Inflammatory macrophage (primary cell): ENCODE data around the gene STAC2.
"Not testable (repeated sequence)": the region's sequence is repeated elsewhere in the genome, so short reads cannot be mapped to it uniquely, and the experiment has no call there.

ENCODE experiments used
- DNase-seq, 2 donors: peaks; one replicate each; pipeline ENCODE4 v3.0.0-alpha.2; 2020 to 2022
- total RNA-seq, 18 experiments: gene quantifications; one replicate each; lab custom pipeline; 2026; ENCODE audit warnings: mixed read lengths in 6 of 18, inconsistent platforms in 2 of 18; lab: John Stamatoyannopoulos, UW

Gene STAC2, protein sequence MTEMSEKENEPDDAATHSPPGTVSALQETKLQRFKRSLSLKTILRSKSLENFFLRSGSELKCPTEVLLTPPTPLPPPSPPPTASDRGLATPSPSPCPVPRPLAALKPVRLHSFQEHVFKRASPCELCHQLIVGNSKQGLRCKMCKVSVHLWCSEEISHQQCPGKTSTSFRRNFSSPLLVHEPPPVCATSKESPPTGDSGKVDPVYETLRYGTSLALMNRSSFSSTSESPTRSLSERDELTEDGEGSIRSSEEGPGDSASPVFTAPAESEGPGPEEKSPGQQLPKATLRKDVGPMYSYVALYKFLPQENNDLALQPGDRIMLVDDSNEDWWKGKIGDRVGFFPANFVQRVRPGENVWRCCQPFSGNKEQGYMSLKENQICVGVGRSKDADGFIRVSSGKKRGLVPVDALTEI
- 0 to 0.47 (median 0.13) reads per million in 18 experiments for total RNA-seq

DNA sequence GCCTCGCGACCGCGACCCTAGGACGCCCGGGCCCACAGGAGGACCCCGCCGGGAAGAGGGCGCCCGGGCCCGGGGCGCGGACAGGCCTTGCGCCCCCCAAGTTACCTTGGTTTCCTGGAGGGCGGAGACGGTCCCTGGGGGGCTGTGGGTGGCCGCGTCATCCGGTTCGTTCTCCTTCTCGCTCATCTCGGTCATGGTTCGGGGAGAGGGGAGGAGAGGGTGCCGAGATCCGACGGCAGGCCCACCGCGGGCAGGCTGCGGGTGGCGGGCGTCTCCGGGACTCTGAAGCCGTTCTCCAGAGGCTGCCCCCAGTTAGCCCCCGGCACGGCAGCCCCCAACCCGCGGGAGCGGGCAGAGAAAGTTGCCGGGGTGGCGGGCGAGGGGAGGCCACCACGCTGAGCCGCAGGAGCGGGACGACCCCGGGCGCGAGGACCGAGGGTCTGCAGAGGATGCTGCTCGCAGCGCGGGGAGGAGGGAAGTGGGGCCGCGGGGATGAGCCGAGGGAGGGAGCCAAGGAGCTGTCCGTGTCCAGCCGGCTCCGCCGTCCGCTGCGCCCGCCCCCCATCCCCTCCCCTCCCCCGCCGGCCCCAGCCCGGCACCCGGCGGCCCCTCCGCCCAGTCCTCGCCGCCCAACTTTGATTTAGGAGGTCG, at the start of gene STAC2:
Gene STAC2, minus strand, starts transcription at position 638 of the 651 bp plus-strand sequence. Its CDS starts 443 bp downstream, at position 195.
- DNase-seq = no peak

DNA sequence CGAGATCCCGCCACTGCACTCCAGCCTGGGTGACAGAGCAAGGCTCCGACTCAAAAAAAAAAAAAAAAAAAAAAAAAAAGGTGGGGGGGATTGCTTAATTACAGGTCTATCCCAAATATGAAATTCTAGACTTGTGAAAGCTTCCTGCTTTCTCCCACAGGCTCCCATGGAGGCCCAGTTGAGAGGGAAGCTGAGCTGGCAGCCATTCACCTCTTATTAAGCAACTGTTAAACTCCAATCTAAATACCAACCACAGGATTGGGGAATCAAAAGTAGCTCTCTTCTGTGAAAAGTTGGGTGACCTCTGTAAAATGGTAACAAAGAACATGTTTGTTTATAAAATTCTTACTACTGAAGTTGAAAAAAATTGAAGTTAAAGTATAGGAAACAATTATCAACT, 45.8 kb upstream of the STAC2 start:
- peak; percentile 16 to 35 for DNase-seq

DNA sequence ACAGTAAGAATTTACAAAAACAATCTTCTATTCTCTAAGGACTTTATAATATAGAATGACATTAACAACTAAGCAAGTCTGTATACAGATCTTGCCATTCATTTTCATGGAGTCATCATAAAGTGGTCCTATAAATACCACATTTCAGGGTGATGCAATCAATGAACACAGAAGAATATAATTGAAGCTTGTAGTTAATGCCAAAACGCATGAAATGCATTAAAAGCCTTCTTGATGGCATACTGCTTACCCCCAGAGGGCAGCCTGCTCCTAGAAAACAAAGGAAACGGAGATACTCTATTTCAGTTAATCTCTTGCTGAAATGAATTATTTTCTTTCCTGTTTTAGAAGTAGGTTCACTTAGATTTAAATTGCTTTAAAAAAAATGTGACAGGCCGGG, 45.2 kb upstream of the STAC2 start:
- DNase-seq = peak; percentile 61

DNA sequence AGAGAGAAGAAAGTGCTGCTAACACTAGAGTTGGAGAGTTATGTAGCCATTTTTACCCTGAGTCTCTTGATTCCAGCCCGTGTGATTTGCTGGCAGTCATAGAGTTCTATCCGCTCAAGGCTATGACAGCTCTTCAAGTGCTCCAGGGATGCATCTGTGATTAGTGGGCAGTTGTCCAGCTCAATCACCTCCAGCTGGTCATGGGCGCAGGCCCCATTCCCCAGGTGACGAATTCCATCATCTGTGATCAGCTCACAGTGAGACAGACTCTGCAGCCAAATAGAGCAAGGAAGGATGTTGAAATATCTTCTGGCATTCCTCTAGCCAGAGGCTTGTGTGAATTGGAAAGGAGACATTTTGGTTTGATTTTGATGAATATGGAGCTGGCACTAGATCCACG, 38.4 kb upstream of the STAC2 start:
- DNase-seq = no peak

DNA sequence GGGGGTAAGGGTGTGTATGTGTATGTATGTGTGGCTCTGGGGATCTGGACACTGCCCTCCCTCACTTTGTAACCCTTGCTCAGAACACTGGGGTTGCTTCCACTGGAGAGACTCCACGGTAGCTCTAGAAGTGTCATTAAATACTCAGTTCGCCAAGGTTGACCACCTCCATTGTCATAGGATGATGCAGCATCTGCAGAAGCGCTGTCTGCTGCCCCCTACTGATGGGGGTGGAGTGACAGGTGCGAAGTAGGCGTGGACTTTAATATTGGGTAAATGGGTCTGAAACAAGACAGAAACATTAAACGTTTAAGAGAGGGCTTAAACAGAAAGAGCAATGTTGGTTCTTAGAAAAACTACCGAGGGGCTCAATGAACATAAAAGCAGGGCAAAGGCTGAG, 35.5 kb upstream of the STAC2 start:
- no peak for DNase-seq

DNA sequence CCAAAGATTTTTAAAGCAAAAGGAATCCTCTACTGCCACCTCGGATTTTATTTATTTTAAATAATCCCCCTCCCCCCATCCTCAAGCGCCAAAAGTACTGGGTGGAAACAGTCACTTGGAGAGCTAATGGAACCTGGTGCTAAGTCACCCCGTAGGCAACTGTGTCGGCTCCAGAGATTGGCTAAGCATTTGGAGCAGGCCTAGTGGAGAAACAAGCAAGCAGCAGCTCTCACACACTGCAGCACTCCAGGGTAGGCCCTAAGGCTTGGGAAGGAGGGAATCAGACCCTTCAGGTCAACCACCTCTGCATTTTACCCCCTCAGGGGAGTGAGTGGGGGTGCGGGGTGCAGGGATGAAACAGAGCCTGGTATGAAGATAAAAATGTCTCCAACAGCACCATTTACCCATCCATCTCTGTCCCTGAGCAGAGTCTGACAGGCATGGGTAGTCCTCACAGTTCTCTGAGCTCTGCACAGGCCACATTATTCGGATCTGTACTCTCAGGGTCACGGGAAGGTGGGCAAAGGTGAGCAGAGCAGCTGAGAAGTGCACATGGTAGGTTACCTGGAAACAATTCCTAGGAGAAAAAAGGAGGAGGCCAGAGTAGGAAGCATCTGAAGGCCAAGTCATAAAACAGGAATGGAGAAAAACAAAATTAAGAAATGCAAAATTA, 27.2 kb upstream of the STAC2 start:
- DNase-seq = no peak

DNA sequence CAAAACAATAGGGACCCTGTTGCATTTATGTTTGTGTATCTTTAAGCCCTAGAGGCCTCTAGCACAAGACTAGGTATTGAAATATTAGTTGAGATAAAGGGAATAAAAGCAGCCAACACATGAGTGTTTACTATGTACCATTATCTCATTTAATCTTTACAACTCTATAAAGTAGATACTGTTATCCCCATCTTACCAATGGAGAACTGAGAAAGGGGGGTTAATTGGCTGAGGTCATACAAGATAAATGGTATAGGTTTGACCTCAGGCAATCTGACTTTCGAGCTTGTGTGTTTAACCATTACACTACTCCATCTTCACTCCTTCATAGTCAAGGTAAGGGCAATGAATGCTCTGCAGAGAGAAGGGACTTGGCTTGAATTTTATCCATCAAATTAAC, 26.3 kb upstream of the STAC2 start:
- no peak for DNase-seq

DNA sequence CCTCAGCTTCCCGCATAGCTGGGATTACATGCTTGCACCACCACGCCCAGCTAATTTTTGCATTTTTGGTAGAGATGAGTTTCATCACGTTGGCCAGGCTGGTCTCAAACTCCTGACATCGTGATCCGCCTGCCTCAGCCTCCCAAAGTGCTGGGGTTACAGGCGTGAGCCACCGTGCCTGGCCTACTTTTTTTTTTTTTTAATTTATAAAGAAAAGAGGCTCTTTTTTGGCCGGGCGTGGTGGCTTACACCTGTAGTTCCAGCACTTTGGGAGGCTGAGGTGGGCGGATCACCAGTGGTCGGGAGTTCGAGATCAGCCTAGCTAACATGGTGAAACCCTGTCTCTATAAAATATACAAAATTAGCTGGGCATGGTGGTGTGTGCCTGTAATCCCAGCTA, 24.3 kb upstream of the STAC2 start:
- not testable (repeated sequence) for DNase-seq

DNA sequence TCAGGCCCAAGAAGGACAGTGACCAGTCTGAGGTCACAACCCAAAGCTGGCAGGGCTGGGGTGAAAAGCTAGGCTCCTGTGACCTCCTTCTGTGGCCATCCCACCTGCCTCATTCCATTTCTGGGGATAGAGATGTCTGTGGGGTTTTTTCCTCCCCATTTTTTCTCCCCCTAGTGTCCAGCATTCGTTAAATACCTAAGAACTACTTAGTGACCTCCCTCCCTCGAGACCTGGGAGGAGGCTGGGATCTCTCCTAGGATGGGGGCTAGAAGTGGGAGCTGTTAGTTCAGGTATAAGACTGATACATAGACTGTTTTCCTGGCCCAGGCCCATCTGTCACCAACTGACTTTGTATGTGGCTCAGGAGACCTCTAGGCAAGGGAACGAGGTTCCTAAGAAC, 20.5 kb upstream of the STAC2 start:
- no peak for DNase-seq

DNA sequence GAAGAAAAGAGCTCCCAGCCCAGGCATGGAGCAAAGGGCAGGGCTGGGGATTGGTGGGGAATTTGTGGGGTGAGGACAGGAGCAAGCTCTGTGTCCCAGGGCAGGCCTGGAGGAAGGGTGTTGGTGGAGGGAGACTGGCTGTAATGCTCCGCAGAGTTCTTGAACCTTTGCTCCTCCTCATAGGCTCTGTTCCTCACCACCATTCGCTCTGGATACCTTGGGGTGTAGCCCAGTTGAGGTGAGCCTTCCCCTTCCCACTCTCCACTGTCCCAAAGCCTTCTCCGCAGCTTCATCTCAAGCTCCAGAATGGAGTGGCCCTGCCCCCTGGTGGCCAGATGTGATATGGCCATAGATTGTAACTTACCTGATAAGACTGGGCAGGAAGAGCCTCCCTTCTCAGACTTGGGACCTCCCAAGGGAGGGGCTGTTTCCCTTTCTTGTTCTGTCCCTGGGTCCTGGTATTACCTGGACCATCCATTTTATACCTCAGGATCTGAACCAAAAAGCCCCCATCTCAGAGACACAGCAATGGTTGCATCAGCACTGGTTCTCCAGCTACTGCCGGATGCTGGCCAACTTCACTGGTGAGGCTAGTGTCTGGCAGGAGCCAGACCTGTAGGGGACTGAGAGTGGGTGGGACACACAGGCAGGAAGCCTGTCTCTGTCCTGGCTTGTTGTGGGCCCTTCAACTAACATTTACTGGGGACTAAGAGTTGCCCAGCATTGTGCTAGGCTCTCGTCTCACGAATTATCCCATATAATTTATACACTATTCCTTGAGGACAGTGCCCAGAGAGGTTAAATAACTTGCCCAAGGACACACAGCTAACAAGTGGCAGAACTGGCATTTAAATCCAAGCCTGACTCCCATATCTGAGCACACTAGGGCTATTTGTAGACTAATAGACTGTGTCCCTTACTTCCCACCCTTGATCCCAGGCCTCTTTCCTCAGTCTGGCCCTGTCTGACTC, 19.1 kb upstream of the STAC2 start:
- peak; percentile 79 to 82 for DNase-seq

DNA sequence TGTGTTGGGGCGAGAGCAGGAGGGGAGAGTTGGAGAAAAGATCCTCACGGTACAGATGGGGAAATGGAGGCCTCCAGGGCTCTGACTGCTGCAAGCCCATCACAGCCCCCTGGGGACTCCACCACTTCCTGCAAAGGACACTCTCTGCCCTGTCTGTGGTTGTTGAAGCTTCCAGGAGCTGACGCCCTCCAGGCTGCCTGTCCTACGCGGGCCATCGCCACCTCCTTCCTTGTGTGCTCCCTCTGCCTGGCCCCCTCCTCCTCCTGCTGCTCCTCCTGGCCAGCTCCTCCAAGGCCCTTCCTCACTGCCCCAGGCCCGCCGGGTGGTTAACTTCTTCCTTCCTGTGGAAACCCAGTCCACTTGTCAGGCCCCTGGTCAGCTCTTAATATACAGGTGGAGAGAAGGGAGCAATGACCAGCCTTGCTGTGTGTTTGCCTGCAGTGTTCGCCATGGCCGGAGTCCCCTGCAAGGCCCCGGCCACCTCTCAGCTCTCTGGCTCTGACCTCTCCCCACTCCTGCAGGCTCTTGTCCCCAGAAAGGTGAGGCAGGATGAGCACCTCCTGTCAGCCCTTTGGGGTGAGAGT, 18.4 kb upstream of the STAC2 start:
- no peak for DNase-seq

DNA sequence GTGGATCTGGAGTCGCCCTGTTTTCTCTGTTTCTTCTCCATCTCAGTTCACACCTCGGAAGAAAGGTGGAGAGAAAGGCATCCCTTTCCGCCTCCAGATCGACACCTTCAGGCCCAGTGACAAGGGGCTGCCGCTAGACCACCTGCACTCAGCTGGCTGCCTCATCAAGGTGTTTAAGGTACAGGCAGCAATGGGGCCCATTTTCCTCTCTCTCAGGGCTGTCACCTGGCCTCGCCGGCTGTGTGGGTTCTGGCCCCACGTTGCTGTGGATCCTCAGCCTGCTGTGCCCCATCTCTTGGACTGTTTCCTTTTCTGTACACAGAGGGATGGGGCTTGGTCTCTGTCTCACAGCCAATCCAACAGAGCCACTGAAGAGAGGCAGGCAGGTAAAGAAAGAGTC, 17.4 kb upstream of the STAC2 start:
- DNase-seq = no peak

DNA sequence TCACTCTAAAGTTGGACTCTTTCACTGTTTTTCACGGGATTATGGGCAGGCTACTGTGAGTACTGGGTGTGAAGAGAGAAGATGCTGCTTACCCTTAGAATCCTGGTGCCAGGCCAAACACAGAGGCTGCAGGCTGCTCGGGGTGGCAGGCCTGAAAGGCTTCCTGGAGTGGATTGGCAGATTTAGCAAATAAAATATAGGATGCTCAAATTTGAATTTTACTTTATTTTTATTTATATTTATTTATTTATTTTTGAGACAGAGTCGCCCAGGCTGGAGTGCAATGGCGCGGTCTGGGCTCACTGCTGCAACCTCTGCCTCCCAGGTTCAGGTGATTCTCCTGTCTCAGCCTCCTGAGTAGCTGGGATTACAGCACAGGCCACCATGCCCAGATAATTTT, 14.9 kb upstream of the STAC2 start:
- no peak for DNase-seq

DNA sequence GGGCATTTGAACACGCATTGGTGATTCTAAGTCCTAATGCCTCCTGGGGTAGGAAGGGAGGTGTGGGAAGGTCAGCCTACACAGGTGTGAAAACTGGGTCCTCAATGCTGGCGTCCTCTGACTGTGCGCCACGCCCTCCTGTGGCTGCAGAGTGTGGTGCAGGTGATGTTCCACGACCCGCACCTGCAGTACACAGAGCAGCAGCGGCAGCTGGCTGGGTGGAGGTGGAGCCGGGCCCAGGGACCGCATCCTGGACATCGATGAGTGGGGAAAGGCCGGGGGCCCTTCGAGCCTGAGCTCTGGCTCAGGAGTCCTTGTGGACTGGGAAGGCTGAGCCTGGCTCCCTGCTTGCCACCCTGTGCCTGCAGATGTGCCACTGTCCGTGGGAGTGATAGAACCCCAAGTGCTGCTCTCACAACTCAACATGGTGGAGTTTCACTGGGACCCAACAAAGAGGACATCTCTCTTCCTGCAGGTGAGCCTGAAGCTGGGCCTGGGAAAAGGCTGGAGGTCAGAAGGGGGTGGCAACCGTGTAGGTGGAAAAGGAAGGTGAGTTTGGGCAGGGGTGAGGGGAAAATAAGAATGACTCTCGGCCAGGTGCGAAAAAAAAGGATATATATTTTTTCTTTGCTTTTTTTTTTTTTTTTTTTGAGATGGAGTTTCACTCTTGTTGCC, 14.0 kb upstream of the STAC2 start:
- DNase-seq = no peak

DNA sequence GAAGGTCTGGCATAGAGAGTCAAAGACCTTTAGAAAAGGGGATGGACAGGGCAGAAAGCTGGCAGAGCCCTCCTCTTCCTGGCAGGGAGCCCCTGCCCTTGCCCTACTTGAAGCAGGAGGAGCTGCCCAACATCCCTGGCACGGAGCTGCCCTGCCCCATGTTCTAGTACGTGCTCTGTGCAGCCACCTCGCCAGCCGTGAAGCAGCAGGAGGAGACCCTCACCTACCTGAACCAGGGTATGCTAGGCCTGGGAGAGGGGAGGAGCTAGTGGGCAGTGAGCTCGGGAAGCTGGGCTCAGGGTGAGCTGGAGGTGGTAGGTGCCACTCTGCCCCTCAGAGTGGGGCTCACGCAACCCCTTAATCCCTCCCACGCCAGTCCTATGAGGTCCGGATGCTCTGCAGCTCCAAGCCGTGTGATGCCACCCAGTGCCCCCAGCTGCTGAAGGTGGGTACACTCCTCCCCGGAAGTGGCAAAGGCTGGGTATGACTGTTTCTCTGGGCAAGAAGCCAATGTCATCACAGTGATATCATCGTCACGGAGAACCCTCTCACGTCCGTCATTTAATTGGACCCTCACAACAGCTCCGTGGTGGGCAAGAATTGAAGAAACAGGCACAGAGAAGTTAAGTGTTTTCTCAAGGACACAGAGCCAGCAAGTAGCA, 12.7 kb upstream of the STAC2 start:
- peak; percentile 23 to 34 for DNase-seq

DNA sequence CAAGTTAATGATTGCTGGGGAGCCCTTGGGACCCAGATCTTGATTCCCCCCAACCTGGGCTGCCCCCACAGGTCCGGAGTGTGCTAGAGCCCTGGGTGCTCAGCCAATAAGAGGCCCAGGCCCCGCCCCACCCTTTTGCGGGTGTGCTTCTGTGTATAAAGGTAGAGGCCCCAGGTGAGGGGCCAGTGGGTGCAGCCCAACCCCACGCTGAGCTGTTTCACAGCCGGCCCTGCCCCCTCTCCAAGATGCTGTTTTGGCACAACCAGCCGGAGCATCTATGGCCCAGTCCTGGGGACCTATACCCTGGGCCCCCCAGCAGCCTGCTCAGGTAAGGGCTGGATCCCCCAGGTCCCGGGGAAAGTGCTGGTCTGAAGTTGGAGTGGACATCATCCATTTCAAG, 11.8 kb upstream of the STAC2 start:
- DNase-seq = no peak

DNA sequence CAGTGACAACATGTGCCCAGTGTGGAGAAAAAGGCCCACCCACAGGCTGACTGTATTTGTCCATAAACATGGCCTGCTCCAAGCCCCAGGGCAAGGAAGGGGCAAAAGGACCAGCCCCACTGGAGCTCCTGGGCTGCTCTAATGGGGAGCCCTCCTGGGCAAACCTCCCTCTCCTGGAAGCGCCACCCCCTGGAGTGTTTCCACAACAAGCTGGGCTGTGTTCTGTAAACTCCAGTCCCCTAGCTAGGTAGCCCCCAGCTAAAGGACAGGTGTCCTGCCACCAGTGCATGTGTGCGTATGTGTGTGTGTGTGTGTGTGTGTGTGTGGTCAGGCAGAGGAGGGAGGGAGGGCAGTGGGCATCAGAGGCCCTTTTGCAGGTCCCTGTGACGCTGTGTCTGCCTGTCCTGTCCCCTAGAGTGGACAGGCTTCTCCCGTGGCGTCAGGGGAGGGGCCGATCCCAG, 11.3 kb upstream of the STAC2 start:
- DNase-seq = no peak

DNA sequence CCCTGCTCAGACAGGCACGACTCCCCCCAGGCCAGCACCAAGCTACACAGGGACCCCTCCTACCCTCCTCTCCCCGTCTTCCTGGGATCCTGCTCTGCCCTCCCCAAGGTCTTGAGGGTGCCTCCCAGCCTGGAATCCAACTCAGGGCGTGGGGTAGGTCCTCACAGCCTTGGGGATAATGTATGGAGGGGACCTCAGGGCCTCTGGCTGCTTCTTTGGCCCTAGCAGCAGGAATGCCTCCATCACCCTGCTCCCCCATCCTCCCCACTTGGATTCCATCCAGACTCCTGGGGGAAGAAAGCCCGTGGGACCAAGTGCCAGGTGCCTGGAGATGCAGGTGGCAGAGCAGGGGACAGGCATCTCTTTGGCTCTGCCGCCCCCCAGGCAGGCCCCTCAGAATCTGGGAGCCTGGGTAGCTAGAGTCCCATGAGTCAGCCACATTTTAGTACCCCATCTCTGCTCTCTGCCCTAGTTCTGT, 10.7 kb upstream of the STAC2 start:
- DNase-seq = no peak

DNA sequence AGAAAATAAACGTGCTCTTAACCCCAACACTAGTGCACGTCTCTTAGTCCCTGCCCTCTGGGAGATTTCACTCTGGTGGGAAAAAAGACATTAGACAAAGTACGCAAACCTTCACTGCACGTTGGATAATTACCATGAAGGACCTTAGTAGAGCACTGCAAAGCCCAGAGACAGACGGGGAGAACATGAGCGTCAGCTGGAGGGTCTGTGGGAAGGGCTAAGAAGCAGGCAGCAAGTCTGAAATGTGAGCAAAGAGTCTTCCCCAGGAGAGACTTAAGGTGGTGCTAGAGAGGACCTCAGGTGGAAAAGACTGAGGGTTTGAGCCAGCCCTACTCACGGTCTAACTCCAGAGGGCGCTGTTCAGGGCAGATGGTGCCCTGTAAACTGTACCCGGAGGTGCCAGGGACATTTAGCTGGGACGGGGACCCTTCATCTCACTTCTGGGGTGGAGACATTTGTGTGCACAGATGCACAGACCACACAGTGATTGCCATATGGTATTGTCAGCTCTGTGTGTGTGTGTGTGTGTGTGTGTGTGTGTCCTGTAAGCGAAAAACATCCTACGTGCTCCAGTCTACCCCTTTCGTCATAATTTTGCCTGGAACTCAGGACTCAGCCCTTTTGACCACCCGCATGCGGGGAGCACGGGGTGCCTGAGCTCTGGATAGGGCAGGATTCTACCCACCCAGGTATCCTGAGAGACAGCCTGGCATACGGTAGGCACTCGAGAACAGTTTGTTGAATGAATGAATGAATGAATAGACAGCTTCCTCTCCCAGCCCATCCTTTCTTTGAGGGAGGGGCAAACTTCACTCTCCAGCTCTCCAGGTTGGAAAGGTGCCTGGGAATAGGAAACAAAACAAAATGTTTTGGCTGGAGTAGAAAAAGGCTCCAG, 10.1 kb upstream of the STAC2 start:
- peak; percentile 49 to 51 for DNase-seq
